Adipose tissue (tissue), 3 donors: ENCODE results near the gene PCID2. TPM values are rescaled to one million over a fixed set of nuclear protein-coding genes. Genes with fewer than 3 reads are reported as not detected.

Experiments
- H3K27ac ChIP-seq: one replicate; pipeline ENCODE4 v1.5.1; 2013; ENCODE audit warnings: low read depth, low read length
- WGBS, 3 donors: extraction: QIAGEN DNeasy Blood & Tissue Kit; methylation state at CpG; one replicate each; pipeline ENCODE4 v1.1.7; 2013; 5-methylcytosine and 5-hydroxymethylcytosine counted together
- polyA plus RNA-seq, 3 donors: library from polyadenylated mRNA; stranded (reverse); fragments of 200-250 nt; gene quantifications; one replicate each; pipeline ENCODE4 v1.2.3, GENCODE V29; 2013
- donor health status: healthy with polysubstance abuse.
- donor health status: Bipolar disorder and iron deficiency.
- donor health status: healthy.

PCID2 gene
- polyA plus RNA-seq, 3 donors: 23.6 to 37.8 (median 28.4) TPM

- WGBS, 3 donors: 67 to 73% (median 70%) methylated on average over 12 of the region's 12 CpGs
- H3K27ac ChIP-seq: no peak overlapping the region
Measured at GRCh38 chr13:113157206-113157928, 51.1 kb downstream of the PCID2 start.

GRCh38 chr13:113155982-113156655 lies 52.4 kb downstream of the PCID2 start:
- no peak overlapping the region for H3K27ac ChIP-seq
- WGBS, 3 donors: 84 to 89% (median 89%) methylated on average over 9 of the region's 9 CpGs

GRCh38 chr13:113155201-113155600 lies 53.3 kb downstream of the PCID2 start:
- no peak overlapping the region for H3K27ac ChIP-seq
- 78 to 87% (median 83%) methylated on average over 3 of the region's 3 CpGs for WGBS, 3 donors

- H3K27ac ChIP-seq: no peak overlapping the region
- 4 to 8% (median 6%) methylated on average over 22 to 29 of the region's 76 CpGs for WGBS, 3 donors
Measured at GRCh38 chr13:113153810-113154748, 54.4 kb downstream of the PCID2 start.

- no peak overlapping the region for H3K27ac ChIP-seq
- 7 to 22% (median 14%) methylated on average over 51 to 60 of the region's 60 CpGs for WGBS, 3 donors
Measured at GRCh38 chr13:113152984-113153809, 55.3 kb downstream of the PCID2 start.

GRCh38 chr13:113152691-113152983 lies 55.8 kb downstream of the PCID2 start:
- no peak overlapping the region for H3K27ac ChIP-seq
- 28 to 86% (median 31%) methylated on average over 2 of the region's 2 CpGs for WGBS, 3 donors

- H3K27ac ChIP-seq: no peak overlapping the region
- 56 to 82% (median 57%) methylated on average over 28 of the region's 28 CpGs for WGBS, 3 donors
Measured at GRCh38 chr13:113151745-113152690, 56.5 kb downstream of the PCID2 start.

GRCh38 chr13:113150550-113151365 lies 57.7 kb downstream of the PCID2 start:
- H3K27ac ChIP-seq: no peak overlapping the region
- 86 to 88% (median 87%) methylated on average over 31 of the region's 31 CpGs for WGBS, 3 donors

GRCh38 chr13:113149711-113150549 lies 58.5 kb downstream of the PCID2 start:
- 86 to 93% (median 89%) methylated on average over 26 of the region's 26 CpGs for WGBS, 3 donors

GRCh38 chr13:113148940-113149503 lies 59.4 kb downstream of the PCID2 start:
- WGBS, 3 donors: 90 to 94% (median 93%) methylated on average over 38 of the region's 38 CpGs
- H3K27ac ChIP-seq: no peak overlapping the region

More at GRCh38 chr13:113149711-113150549, 58.5 kb downstream of the PCID2 start:
- H3K27ac ChIP-seq: no peak overlapping the region

GRCh38 chr13:113148407-113148806 lies 60.1 kb downstream of the PCID2 start:
- 92 to 95% (median 93%) methylated on average over 13 of the region's 13 CpGs for WGBS, 3 donors
- no peak overlapping the region for H3K27ac ChIP-seq

- WGBS, 3 donors: 78 to 86% (median 85%) methylated on average over 8 of the region's 8 CpGs
- no peak overlapping the region for H3K27ac ChIP-seq
Measured at GRCh38 chr13:113147206-113147605, 61.3 kb downstream of the PCID2 start.

GRCh38 chr13:113146750-113147149 lies 61.7 kb downstream of the PCID2 start:
- no peak overlapping the region for H3K27ac ChIP-seq
- 82 to 83% (median 83%) methylated on average over 9 of the region's 9 CpGs for WGBS, 3 donors

GRCh38 chr13:113145911-113146598 lies 62.4 kb downstream of the PCID2 start:
- no peak overlapping the region for H3K27ac ChIP-seq
- 86 to 89% (median 87%) methylated on average over 15 of the region's 15 CpGs for WGBS, 3 donors

- 85 to 88% (median 86%) methylated on average over 12 of the region's 12 CpGs for whole genome bisulfite sequencing, 3 donors
- no peak overlapping the region for H3K27ac ChIP-seq
Measured at GRCh38 chr13:113145496-113145895, 63.0 kb downstream of the PCID2 start.
